Smooth muscle cell (in vitro differentiated cells): ENCODE data around the gene CCL1. TPM values are rescaled to one million over a fixed set of nuclear protein-coding genes. Genes with fewer than 3 reads are reported as not detected.

ENCODE experiments used
- DNase-seq: peaks from one replicate; lab custom pipeline; 2025; ENCODE audit not compliant: unreplicated experiment; lab: John Stamatoyannopoulos, UW
- H2AFZ ChIP-seq: fragments of 200-600 bp; sonication (generic); 2 replicates; pipeline ENCODE4 v1.6.0; 2016; ENCODE audit warnings: antibody characterized with exemption, low read depth, mild to moderate bottlenecking
- H3F3A ChIP-seq: fragments of 200-600 bp; sonication (generic); 2 replicates; pipeline ENCODE4 v1.6.0; 2017; ENCODE audit warnings: antibody characterized with exemption, low read depth
- H3K27ac ChIP-seq: fragments of 200-600 bp; sonication (generic); 2 replicates; pipeline ENCODE4 v1.5.1; 2016; ENCODE audit warnings: low read depth, mild to moderate bottlenecking
- H3K27me3 ChIP-seq: fragments of 200-600 bp; sonication (generic); 2 replicates; pipeline ENCODE4 v1.6.1; 2016; ENCODE audit warnings: low read depth, mild to moderate bottlenecking
- H3K36me3 ChIP-seq: fragments of 200-600 bp; sonication (generic); 2 replicates; pipeline ENCODE4 v1.5.1; 2016; ENCODE audit warnings: low read depth
- H3K4me1 ChIP-seq: fragments of 200-600 bp; sonication (generic); 2 replicates; pipeline ENCODE4 v1.5.1; 2016; ENCODE audit warnings: low read depth
- H3K4me2 ChIP-seq: fragments of 200-600 bp; sonication (generic); 2 replicates; pipeline ENCODE4 v1.6.0; 2016; ENCODE audit warnings: mild to moderate bottlenecking
- H3K4me3 ChIP-seq: fragments of 200-600 bp; sonication (generic); 2 replicates; pipeline ENCODE4 v1.5.1; 2016; ENCODE audit warnings: mild to moderate bottlenecking
- H3K79me2 ChIP-seq: fragments of 200-600 bp; sonication (generic); 2 replicates; pipeline ENCODE4 v1.6.0; 2016; ENCODE audit warnings: low read depth, mild to moderate bottlenecking
- H3K9ac ChIP-seq: fragments of 200-600 bp; sonication (generic); 2 replicates; pipeline ENCODE4 v1.6.0; 2016; ENCODE audit warnings: low read depth
- H3K9me3 ChIP-seq: fragments of 200-600 bp; sonication (generic); replicated peaks from 2 replicates; pipeline ENCODE4 v1.5.1; 2016; ENCODE audit warnings: low read depth
- H4K20me1 ChIP-seq: fragments of 200-600 bp; sonication (generic); 2 replicates; pipeline ENCODE4 v1.6.0; 2016; ENCODE audit warnings: low read depth
- CTCF ChIP-seq: fragments of 200-600 bp; sonication (generic); IDR thresholded peaks from 2 replicates; pipeline ENCODE4 v1.5.1; 2017; ENCODE audit warnings: borderline replicate concordance, mild to moderate bottlenecking, antibody characterized with exemption; ENCODE audit not compliant: insufficient read depth, poor library complexity, severe bottlenecking
- WGBS: methylation state at CpG from one replicate; pipeline ENCODE4 v1.1.7; 2016; ENCODE audit warnings: low lambda C conversion rate; 5-methylcytosine and 5-hydroxymethylcytosine counted together
- polyA plus RNA-seq: library from polyadenylated mRNA; unstranded; fragments of >200 nt; fragmentation: Nextera tagmentation; extraction: Ambion mirVana; gene quantifications from 2 replicates; pipeline ENCODE4 v1.2.1, GENCODE V29; 2016
- total RNA-seq: library from RNA; depleted of rRNA; stranded (reverse); fragments of >200 nt; gene quantifications from 2 replicates; pipeline ENCODE4 v1.2.3, GENCODE V29; 2014

CCL1 gene
- total and polyA plus RNA-seq, 2 experiments from 2014 or later: not detected

- Histone ChIP-seq H3K9me3 (no peaks in the 10 kb centered on the region), H3F3A (no peaks in the 10 kb centered on the region), H3K4me3 (no peak overlapping the region), H3K36me3 (no peaks in the 10 kb centered on the region), H3K79me2 (no peaks in the 10 kb centered on the region), H3K9ac (no peak overlapping the region), H3K4me1 (no peaks in the 10 kb centered on the region), H3K27me3 (peaks cover 4% of the 10 kb centered on the region), H3K27ac (no peak overlapping the region), H2AFZ (no peak overlapping the region), H3K4me2 (no peak overlapping the region), H4K20me1 (no peaks in the 10 kb centered on the region)
- 89% methylated on average over 9 of the region's 9 CpGs for WGBS
- no peak for DNase-seq
- TF ChIP-seq CTCF: no peak
Measured at GRCh38 chr17:34368196-34368945, 5.3 kb upstream of the CCL1 start.

DNA sequence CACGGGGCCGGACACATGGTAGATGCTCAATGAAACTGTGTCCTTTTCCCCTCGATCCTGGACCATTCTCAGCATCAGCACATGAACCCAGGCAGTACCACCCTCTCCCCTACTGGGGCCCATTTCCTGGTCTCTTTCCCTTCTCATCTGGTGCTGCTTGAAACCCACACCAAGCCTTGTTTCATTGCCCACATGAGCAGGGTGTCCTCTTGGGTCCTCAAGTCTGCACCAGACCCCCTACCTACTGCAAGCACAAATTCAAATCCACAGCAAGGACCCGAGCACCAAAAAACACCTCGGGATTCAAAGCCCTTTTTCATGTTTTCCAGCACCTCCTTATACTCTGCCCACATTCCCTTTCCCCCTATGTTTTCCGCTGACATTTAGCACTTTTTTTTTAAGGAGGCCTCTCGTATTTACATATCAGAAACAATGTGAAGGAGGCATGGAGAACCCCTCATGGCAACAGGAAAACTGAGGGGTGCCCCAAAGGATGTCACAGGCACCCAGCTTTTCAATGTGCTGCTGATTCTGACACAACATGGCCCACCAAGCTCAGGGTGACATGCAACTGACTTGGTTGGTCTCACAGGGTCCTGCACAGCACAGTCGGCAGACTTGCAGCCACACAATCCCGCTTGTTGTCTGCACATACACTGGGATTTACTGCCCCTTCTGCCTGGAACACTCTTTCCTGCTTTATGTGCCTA is 4.6 kb upstream of the CCL1 start:
- H3K9ac ChIP-seq: no peak overlapping the region
- H3K36me3 ChIP-seq: no peaks in the 10 kb centered on the region
- TF ChIP-seq CTCF: no peak
- no peaks in the 10 kb centered on the region for H3K9me3 ChIP-seq
- WGBS: 91% methylated on average over 9 of the region's 9 CpGs
- H3F3A ChIP-seq: no peaks in the 10 kb centered on the region
- no peak overlapping the region for H3K27ac ChIP-seq
- no peak overlapping the region for H2AFZ ChIP-seq
- no peak overlapping the region for H3K4me2 ChIP-seq
- no peaks in the 10 kb centered on the region for H3K4me1 ChIP-seq
- no peaks in the 10 kb centered on the region for H4K20me1 ChIP-seq
- H3K79me2 ChIP-seq: no peaks in the 10 kb centered on the region
- H3K4me3 ChIP-seq: no peak overlapping the region
- peaks cover 8% of the 10 kb centered on the region for H3K27me3 ChIP-seq
- no peak for DNase-seq

DNA sequence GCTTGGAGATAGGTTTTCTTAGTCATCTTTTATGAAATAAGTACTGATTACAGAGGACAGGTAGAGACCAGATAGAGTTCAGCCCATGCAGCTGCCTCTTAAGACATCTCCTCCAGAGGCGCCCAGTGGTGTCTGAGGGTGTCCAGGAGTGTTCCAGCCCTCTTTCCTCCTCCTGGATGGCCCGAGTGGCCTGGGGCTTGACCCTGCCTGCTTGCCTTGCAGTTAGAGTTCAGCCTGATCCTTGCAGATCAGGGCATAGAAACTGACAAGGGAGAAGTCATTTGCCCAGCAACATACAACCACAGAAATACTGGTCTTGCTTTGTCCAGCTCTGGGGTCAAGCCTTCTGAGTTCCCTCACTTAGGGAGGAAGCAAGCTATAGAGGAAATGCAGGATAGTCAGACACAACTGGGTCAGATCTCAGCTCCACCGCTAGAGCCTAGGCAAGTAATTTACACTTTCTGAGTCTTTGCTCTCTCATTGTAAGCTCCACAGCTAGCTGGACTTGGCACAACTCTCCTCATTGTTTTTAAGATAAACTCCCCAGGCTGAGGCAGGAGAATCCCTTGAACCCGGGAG is 3.6 kb upstream of the CCL1 start:
- H2AFZ ChIP-seq: no peak overlapping the region
- peaks cover 8% of the 10 kb centered on the region for H3K27me3 ChIP-seq
- H4K20me1 ChIP-seq: no peaks in the 10 kb centered on the region
- no peak overlapping the region for H3K4me2 ChIP-seq
- H3K79me2 ChIP-seq: no peaks in the 10 kb centered on the region
- no peaks in the 10 kb centered on the region for H3K9me3 ChIP-seq
- no peak overlapping the region for H3K9ac ChIP-seq
- H3K36me3 ChIP-seq: no peaks in the 10 kb centered on the region
- H3K4me1 ChIP-seq: no peaks in the 10 kb centered on the region
- no peak overlapping the region for H3K4me3 ChIP-seq
- 91% methylated on average over 4 of the region's 4 CpGs for whole genome bisulfite sequencing
- H3K27ac ChIP-seq: no peak overlapping the region
- no peaks in the 10 kb centered on the region for H3F3A ChIP-seq
- no peak for DNase-seq
- no peak for TF ChIP-seq CTCF
